H7 (cell line): ENCODE data around the gene JAK1. TPM values are rescaled to one million over a fixed set of nuclear protein-coding genes. Genes with fewer than 3 reads are reported as not detected.

ENCODE experiments used
- DNase-seq: peaks from one replicate; pipeline ENCODE4 v3.0.0; 2012
- H3K27me3 ChIP-seq: 2 replicates; pipeline ENCODE4 v1.6.0; 2011; ENCODE audit warnings: mild to moderate bottlenecking, low read length; ENCODE audit not compliant: control insufficient read depth, insufficient read depth
- H3K36me3 ChIP-seq: replicated peaks from 2 replicates; pipeline ENCODE4 v1.5.1; 2011; ENCODE audit warnings: low read length; ENCODE audit not compliant: control insufficient read depth, insufficient read depth
- H3K4me3 ChIP-seq: 2 replicates; pipeline ENCODE4 v1.5.1; 2011; ENCODE audit warnings: low read depth, mild to moderate bottlenecking, control low read depth, low read length, moderate library complexity; ENCODE audit not compliant: insufficient read depth
- total RNA-seq: library from RNA; depleted of rRNA; stranded (reverse); fragments of >200 nt; shearing (Covaris generic); gene quantifications from 2 replicates; pipeline ENCODE4 v1.2.3, GENCODE V29; 2014

Gene JAK1
- total RNA-seq, 1 experiment from 2014 or later, result 36.7 TPM

- Histone ChIP-seq H3K4me3 (no peak overlapping the region), H3K36me3 (no peaks in the 10 kb centered on the region; the same call in 1 of the 2 replicates), H3K27me3 (no peaks in the 10 kb centered on the region)
- no peak for DNase-seq
These were observed 92.8 kb downstream of the JAK1 start for GRCh38 chr1:64873576-64873975.

GRCh38 chr1:64872067-64872466, 94.3 kb downstream of the JAK1 start:
- no peak for DNase-seq
- Histone ChIP-seq H3K27me3 (no peaks in the 10 kb centered on the region), H3K4me3 (no peak overlapping the region), H3K36me3 (no peaks in the 10 kb centered on the region; the same call in 1 of the 2 replicates)

DNA sequence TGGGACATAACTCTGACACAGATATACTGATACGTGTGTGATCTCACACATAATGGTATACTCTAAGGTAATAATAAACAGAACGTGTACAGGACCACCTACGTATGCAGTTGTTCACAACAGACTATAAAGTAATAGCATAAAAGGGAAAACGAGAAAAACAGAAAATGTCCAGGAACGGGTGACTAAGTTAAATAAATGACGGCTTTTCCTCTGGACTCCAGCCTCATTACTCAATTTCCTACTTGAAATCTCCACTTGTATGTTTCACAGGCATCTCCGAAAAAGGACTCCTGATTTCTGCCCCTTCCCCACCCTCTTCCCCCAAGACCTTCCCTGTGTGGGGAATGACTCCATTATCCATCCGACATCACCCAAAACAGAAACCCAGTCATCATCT, 95.1 kb downstream of the JAK1 start:
- Histone ChIP-seq H3K27me3 (no peaks in the 10 kb centered on the region), H3K4me3 (no peak overlapping the region), H3K36me3 (no peaks in the 10 kb centered on the region; the same call in 1 of the 2 replicates)
- no peak for DNase-seq

DNA sequence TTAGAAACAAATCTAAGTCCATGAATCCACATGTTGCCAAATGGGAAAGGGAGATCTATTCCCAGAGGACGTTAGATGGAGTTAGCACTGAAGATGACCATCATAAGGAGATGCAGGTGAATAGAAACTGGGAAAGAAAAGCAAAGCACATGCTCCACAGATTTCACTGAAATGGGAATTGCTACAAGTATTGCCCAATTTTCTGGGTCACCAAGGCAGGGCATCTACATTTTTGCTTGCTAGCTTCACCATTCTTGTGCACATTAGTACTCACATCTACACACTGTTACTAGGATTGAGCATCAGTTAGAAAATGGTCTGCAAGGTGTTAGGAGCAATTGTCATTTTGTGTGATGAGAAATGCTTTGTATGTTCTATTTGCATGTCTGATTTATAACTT, 99.1 kb downstream of the JAK1 start:
- no peaks in the 10 kb centered on the region for H3K27me3 ChIP-seq
- no peaks in the 10 kb centered on the region; the same call in 1 of the 2 replicates for H3K36me3 ChIP-seq
- no peak for DNase-seq
- no peak overlapping the region for H3K4me3 ChIP-seq

DNA sequence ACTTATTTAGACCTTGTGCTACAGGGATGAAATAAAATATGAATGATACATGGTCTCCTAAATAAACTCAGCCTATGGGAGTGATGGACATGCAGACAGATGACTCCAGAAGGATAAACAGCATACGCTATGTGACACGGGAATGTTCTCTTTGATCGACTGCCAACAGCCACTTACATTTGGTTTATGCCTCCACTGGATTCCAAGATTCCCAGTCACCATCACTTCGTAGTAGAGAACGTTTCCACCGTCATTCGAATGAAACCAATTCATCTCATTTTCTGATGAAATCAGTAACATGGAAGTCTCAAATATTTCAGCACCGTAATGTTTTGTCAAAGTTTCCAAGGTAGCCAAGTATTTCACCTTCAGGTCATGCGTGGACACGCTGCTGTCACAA, 99.7 kb downstream of the JAK1 start:
- no peaks in the 10 kb centered on the region for H3K27me3 ChIP-seq
- no peaks in the 10 kb centered on the region; the same call in 1 of the 2 replicates for H3K36me3 ChIP-seq
- no peak overlapping the region for H3K4me3 ChIP-seq
- no peak for DNase-seq

DNA sequence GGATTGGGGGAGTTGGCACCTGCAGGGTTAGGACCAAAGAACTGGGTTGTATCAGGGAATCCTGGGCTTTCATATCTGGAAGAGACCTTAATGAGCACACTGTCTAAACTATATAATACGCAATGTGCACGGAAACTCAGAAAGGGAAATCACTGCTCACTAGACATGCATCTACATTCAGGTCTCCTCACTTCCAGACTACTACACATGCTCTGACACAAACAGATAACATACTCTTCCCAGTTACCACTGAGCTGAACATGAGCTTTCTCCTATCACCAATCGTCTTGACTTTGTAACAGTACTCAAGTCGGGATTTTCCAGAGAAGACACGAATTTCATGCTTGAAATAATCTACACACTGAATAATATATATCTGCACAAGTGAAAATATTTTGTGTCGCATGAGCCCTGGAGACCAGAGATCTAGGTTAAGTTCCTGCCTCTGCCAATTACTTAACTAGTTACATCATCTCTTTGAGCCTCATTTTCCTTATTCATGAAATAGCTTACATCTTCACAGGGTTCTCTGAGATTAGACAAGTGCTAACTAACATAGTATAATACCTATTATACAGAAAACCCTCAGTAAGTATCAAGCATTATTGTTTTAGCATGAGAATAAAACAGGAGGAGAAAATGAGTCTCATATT, 101.1 kb downstream of the JAK1 start:
- no peaks in the 10 kb centered on the region; the same call in 1 of the 2 replicates for H3K36me3 ChIP-seq
- no peak for DNase-seq

DNA sequence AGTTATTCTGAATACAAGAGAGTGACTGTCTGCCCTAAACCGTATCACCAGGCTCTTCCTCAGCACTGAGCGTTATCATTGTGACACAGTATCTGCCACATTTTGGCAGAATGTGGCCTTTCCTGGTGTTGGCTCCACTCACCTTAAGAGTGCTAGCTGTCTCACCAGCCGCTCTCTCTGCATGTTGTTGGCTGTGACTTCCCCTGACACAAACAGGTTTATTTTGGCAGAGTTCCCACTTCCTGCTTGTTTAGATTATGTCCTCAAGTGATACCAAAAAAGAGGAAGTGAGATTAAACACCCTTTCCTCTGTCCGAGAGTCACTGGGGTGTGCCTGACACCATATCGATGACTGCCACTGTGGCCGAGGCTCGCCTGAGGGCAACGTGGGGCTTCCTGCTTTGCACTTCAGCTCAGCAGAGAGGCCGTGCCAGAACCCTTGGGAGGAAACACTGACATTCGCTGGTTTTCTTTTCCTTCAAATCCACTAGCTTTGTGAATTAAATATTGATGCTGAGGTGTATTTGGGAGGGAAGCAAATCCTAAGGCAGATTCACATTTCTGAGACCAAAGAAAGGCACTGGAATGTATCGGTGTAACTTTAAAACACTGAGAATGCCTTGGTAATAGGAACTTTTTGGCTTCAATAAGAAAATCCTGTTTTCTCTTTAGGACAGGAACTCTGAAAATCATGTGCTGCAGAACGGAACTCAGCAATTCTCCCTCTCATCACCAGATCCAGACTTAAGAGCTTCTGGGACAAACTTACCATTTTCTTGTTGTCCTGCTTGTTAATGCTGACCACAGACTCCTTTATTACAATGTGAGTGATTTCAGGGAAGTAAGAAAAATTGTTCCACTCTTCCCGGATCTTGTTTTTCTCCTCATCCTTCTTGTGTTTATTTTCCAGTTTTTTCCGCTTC, 102.1 kb downstream of the JAK1 start:
- no peaks in the 10 kb centered on the region; the same call in 1 of the 2 replicates for H3K36me3 ChIP-seq
- no peak overlapping the region for H3K4me3 ChIP-seq
- DNase-seq, result no peak
- no peaks in the 10 kb centered on the region for H3K27me3 ChIP-seq

More for the DNA sequence above, 101.1 kb downstream of the JAK1 start:
- H3K27me3 ChIP-seq, result no peaks in the 10 kb centered on the region
- no peak overlapping the region for H3K4me3 ChIP-seq

DNA sequence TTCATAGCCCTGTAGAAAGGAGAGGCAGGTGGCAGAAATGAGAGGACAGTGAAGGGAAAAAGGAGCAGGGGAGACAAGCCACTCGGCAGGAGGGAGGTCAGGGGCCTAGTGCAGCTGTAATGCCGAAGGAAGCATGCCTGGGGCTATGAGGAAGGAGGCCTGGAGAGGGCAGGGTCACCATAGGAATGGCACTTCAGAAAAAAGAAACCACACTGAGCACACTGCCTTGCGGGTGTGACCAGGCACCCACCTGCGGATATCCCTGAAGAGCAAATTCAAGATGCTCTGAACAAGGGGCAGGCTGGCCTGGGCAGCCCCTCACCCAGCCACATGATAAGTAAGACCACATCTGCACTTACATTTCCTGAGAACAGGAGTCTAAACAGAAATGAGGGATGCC, 104.7 kb downstream of the JAK1 start:
- DNase-seq, result peak; percentile 87

DNA sequence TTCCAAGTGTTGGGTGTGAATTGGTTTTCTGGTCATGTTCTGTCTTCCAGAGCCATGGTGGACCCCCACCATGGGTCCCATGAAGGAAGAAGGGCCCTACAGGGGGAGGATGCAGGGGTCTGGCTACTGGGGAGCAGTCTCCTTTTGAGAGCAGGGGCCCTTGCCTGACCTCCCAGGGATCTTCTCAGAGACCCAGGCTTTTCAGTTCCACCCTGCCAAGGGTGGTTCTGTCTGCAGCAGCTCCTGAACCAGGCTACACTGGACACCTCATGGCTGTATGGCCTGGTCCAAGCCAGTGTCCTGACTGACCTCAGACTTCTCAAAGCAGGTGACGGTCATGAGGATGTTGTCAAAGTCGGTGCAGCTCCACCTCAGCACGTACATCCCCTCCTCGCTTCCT, 109.0 kb downstream of the JAK1 start:
- peaks cover 3% of the 10 kb centered on the region for H3K36me3 ChIP-seq

More for the DNA sequence above, 104.7 kb downstream of the JAK1 start:
- H3K27me3 ChIP-seq, result no peaks in the 10 kb centered on the region
- no peak overlapping the region for H3K4me3 ChIP-seq
- H3K36me3 ChIP-seq, result peaks cover 2% of the 10 kb centered on the region

DNA sequence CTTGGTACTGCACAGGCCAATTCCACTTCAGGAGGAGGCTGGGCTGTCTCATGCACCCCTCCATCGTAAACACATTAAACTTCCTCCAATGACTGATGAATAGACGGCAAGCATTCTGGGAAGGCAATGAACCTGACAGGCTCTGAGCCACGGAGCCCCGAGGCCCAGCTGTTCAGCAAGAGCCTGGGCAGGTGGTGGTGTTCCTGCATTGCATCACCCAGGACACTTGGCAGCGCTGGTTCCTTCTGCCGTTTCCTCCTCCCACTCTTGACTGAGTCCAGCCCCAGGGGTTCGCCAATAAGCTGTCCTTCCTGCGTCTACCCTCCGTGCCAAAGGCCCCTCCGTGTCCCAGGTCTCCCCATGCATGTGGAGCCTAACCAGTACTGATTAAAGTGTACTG, 109.8 kb downstream of the JAK1 start:
- peak; percentile 33 for DNase-seq
- no peaks in the 10 kb centered on the region for H3K27me3 ChIP-seq
- peaks cover 3% of the 10 kb centered on the region for H3K36me3 ChIP-seq
- H3K4me3 ChIP-seq, result no peak overlapping the region

More for the DNA sequence above, 109.0 kb downstream of the JAK1 start:
- Histone ChIP-seq H3K4me3 (no peak overlapping the region), H3K27me3 (no peaks in the 10 kb centered on the region)
- DNase-seq, result no peak

DNA sequence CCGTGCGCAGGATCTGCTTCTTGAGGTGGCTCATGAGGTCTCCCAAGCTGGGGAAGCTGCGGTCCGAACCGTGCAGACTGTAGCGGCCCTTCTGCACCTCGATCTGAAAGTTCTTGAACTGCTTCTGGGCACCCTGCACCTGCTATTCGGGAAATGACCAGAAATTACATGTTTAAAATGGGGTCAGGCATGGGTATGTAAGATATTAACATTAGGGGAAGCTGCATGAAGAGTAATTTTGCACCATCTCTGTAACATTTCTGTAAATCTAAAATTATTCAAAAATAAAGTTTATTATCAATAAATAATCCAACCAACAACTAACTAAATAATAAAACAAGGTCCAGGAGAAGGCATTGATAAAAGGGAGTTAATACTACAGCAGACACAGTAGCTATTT, 110.8 kb downstream of the JAK1 start:
- Histone ChIP-seq H3K36me3 (peaks cover 3% of the 10 kb centered on the region), H3K4me3 (no peak overlapping the region), H3K27me3 (no peaks in the 10 kb centered on the region)
- no peak for DNase-seq

DNA sequence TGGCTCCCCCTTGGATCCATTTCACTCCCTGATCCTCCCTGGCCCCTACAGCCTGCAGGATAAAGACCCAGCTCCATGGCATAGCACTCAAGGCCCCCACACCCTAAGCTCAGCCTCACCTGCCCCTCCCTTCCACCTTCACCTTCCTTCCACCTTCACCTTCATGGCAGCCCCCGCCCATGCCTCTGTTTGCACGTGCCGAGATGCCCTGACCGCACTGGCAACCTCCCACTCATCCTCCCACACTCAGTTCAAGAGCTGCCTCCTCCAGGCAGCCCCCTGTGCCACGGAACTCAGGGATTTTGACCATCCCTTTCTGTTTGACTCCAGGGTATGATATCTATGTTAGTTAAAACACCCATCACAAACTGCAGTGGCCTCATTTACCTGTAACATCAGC, 111.7 kb downstream of the JAK1 start:
- Histone ChIP-seq H3K27me3 (no peaks in the 10 kb centered on the region), H3K36me3 (peaks cover 7% of the 10 kb centered on the region), H3K4me3 (no peak overlapping the region)
- no peak for DNase-seq

DNA sequence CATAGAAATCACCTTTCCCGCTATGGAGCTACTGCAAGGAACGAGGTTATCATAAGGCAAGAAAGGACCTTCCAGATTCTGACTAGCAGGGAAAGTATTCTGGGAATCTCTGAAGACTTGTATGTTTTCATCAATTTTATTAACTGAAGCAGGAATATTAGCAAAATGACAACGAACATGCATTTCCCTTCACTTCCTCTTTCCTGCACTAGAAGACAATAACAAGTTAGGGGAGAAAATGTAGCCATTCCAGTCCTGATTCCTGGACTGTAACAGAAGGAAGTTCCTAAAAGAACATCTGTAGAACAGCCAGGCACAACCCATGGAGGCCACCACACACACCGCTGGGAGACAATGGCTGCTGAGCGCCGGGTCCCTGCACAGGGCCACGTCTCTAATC, 114.7 kb downstream of the JAK1 start:
- Histone ChIP-seq H3K27me3 (no peaks in the 10 kb centered on the region), H3K36me3 (peaks cover 6% of the 10 kb centered on the region)
- peak; percentile 27 for DNase-seq

GRCh38 chr1:64850846-64851245, 115.5 kb downstream of the JAK1 start:
- Histone ChIP-seq H3K4me3 (no peak overlapping the region), H3K36me3 (peaks cover 6% of the 10 kb centered on the region), H3K27me3 (no peaks in the 10 kb centered on the region)
- peak; percentile 16 for DNase-seq

More for the DNA sequence above, 114.7 kb downstream of the JAK1 start:
- H3K4me3 ChIP-seq, result no peak overlapping the region

DNA sequence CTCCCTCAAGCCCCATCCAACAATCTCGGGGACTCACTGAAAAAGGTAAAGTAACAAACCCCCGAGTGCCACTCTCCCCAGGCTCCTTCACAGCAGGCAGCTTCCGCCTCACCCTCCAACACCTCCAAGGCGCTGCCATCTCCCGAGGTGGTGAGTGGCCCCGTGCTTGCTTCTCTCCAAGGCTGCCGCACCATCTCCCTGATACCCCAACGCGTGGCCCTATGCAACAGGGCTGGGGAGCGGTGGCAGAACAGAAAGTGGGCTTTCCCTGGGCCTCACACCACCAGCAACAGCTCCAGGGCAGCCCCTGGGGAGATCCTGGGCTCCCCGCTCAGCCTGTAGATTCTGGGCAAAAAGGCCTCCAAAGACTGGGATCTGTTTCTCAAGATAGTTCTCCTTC, 116.4 kb downstream of the JAK1 start:
- Histone ChIP-seq H3K36me3 (peaks cover 5% of the 10 kb centered on the region), H3K27me3 (no peaks in the 10 kb centered on the region), H3K4me3 (no peak overlapping the region)
- peak; percentile 22 for DNase-seq
